ENCODE results near the gene GCNT2.

DNA sequence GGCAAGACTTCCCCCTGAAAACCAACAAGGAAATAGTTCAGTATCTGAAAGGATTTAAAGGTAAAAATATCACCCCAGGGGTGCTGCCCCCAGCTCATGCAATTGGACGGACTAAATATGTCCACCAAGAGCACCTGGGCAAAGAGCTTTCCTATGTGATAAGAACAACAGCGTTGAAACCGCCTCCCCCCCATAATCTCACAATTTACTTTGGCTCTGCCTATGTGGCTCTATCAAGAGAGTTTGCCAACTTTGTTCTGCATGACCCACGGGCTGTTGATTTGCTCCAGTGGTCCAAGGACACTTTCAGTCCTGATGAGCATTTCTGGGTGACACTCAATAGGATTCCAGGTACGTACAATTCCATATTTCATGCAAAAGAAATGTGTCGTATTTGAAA lies 35.8 kb downstream of the GCNT2 start:
- TF ChIP-seq, protein P1, sequence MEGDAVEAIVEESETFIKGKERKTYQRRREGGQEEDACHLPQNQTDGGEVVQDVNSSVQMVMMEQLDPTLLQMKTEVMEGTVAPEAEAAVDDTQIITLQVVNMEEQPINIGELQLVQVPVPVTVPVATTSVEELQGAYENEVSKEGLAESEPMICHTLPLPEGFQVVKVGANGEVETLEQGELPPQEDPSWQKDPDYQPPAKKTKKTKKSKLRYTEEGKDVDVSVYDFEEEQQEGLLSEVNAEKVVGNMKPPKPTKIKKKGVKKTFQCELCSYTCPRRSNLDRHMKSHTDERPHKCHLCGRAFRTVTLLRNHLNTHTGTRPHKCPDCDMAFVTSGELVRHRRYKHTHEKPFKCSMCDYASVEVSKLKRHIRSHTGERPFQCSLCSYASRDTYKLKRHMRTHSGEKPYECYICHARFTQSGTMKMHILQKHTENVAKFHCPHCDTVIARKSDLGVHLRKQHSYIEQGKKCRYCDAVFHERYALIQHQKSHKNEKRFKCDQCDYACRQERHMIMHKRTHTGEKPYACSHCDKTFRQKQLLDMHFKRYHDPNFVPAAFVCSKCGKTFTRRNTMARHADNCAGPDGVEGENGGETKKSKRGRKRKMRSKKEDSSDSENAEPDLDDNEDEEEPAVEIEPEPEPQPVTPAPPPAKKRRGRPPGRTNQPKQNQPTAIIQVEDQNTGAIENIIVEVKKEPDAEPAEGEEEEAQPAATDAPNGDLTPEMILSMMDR (IDR thresholded peaks at IDR 0.05; ENCODE audit: borderline replicate concordance, extremely low read depth, low read length, poor library complexity, severe bottlenecking): no peak
- no peak for TF ChIP-seq EZH2 (IDR thresholded peaks at IDR 0.05; ENCODE audit: borderline replicate concordance, low read depth, low read length, severe bottlenecking)

All from DND-41 (cell line).